Trophoblast cell (in vitro differentiated cells and primary cell): ENCODE results near the gene RPA1.

Source experiments
- DNase-seq, 2 donors: peaks; one replicate each; pipeline ENCODE4 v3.0.0-alpha.2; 2016
- H2AFZ ChIP-seq: 2 replicates; pipeline ENCODE4 v1.6.1; 2013; ENCODE audit warnings: low read length, moderate library complexity, mild to moderate bottlenecking; ENCODE audit not compliant: insufficient read depth, poor library complexity
- H2AK5ac ChIP-seq: 2 replicates; pipeline ENCODE4 v1.6.1; 2013; ENCODE audit warnings: mild to moderate bottlenecking, low read length
- H2BK120ac ChIP-seq: 2 replicates; pipeline ENCODE4 v1.6.1; 2013; ENCODE audit warnings: low read length, mild to moderate bottlenecking, moderate library complexity; ENCODE audit not compliant: insufficient read depth, poor library complexity
- H2BK12ac ChIP-seq: 2 replicates; pipeline ENCODE4 v1.6.1; 2013; ENCODE audit warnings: mild to moderate bottlenecking, low read length, moderate library complexity
- H2BK5ac ChIP-seq: 2 replicates; pipeline ENCODE4 v1.6.1; 2013; ENCODE audit warnings: low read length, low read depth, moderate library complexity, mild to moderate bottlenecking; ENCODE audit not compliant: poor library complexity
- H3K14ac ChIP-seq: 2 replicates; pipeline ENCODE4 v1.6.1; 2013; ENCODE audit warnings: mild to moderate bottlenecking, low read length
- H3K18ac ChIP-seq: 2 replicates; pipeline ENCODE4 v1.6.1; 2013; ENCODE audit warnings: mild to moderate bottlenecking, low read length
- H3K23ac ChIP-seq: 2 replicates; pipeline ENCODE4 v1.6.1; 2013; ENCODE audit warnings: low read length
- H3K27ac ChIP-seq: 2 replicates; pipeline ENCODE4 v1.5.1; 2013; ENCODE audit warnings: low read depth, mild to moderate bottlenecking, inconsistent platforms, low read length, moderate library complexity
- H3K27me3 ChIP-seq: 2 replicates; pipeline ENCODE4 v1.6.1; 2013; ENCODE audit warnings: inconsistent platforms, mild to moderate bottlenecking, low read length, moderate library complexity; ENCODE audit not compliant: insufficient read depth
- H3K36me3 ChIP-seq, 2 experiments: 1 replicate in 1 of 2; 2 replicates in 1 of 2; pipeline ENCODE4 v1.6.1; 2013; ENCODE audit warnings: low read length in 2 of 2, mild to moderate bottlenecking in 2 of 2, moderate library complexity in 1 of 2; ENCODE audit not compliant: insufficient read depth in 2 of 2, control insufficient read depth in 1 of 2
- H3K4ac ChIP-seq: 2 replicates; pipeline ENCODE4 v1.6.1; 2013; ENCODE audit warnings: low read depth, mild to moderate bottlenecking, low read length, moderate library complexity
- H3K4me1 ChIP-seq, 2 experiments: 1 replicate in 1 of 2; 2 replicates in 1 of 2; pipeline ENCODE4 v1.6.1; 2013; ENCODE audit warnings: low read length in 2 of 2, mild to moderate bottlenecking in 2 of 2, moderate library complexity in 1 of 2; ENCODE audit not compliant: insufficient read depth in 2 of 2, control insufficient read depth in 1 of 2
- H3K4me2 ChIP-seq: 2 replicates; pipeline ENCODE4 v1.6.1; 2013; ENCODE audit warnings: inconsistent platforms, mild to moderate bottlenecking, low read length, moderate library complexity
- H3K4me3 ChIP-seq: 2 replicates; pipeline ENCODE4 v1.5.1; 2013; ENCODE audit warnings: mild to moderate bottlenecking, low read depth, low read length, inconsistent platforms
- H3K79me1 ChIP-seq: one replicate; pipeline ENCODE4 v1.6.1; 2013; ENCODE audit warnings: low read length
- H3K79me2 ChIP-seq: 2 replicates; pipeline ENCODE4 v1.6.1; 2013; ENCODE audit warnings: low read length, mild to moderate bottlenecking; ENCODE audit not compliant: control insufficient read depth, insufficient read depth, poor library complexity
- H3K9ac ChIP-seq: 2 replicates; pipeline ENCODE4 v1.6.1; 2013; ENCODE audit warnings: mild to moderate bottlenecking, low read length
- H3K9me3 ChIP-seq: 2 replicates; pipeline ENCODE4 v1.6.1; 2013; ENCODE audit warnings: low read depth, mild to moderate bottlenecking, control low read depth, inconsistent platforms, low read length; ENCODE audit not compliant: insufficient read depth
- H4K12ac ChIP-seq: 2 replicates; pipeline ENCODE4 v1.6.1; 2013; ENCODE audit warnings: low read depth, mild to moderate bottlenecking, low read length, moderate library complexity
- H4K8ac ChIP-seq: 2 replicates; pipeline ENCODE4 v1.6.1; 2013; ENCODE audit warnings: low read depth, mild to moderate bottlenecking, low read length, moderate library complexity
- H4K91ac ChIP-seq: one replicate; pipeline ENCODE4 v1.6.1; 2013; ENCODE audit warnings: low read depth, mild to moderate bottlenecking, low read length, moderate library complexity
- WGBS: extraction: QIAGEN DNeasy Blood & Tissue Kit; methylation state at CpG from one replicate; pipeline ENCODE4 v1.1.7; 2013; ENCODE audit warnings: missing lambda C conversion rate; ENCODE audit not compliant: insufficient read length, insufficient coverage; ENCODE audit errors: extremely low coverage; 5-methylcytosine and 5-hydroxymethylcytosine counted together

Gene RPA1

DNA sequence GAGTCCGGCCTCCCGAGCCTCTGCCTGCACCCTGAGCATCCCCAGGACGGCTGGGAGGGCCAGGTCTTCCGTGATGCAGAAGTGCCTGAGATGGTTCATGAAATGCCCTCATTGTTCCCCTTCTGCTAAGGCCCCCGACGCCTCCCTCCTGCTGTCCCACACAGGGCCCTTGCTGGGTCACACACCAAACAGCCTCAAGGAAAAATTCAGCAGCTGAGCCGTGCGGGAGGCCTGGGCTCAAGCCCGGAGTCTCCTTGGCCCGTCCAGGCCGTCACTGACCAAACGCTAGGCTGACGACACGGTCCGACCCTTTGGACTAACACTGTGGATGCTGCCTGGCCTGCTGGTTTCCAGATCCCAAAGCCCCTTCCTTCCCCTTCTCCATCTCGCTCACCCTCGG is 105.1 kb downstream of the RPA1 start:
- Histone ChIP-seq H3K36me3 (no peaks in the 10 kb centered on the region), H3K9ac (no peak overlapping the region), H4K12ac (no peak overlapping the region), H4K91ac (no peak overlapping the region), H3K79me2 (no peaks in the 10 kb centered on the region), H2AFZ (no peak overlapping the region), H3K4ac (no peak overlapping the region), H3K4me3 (no peak overlapping the region), H3K4me2 (no peak overlapping the region), H3K18ac (no peak overlapping the region), H3K9me3 (peaks cover 1% of the 10 kb centered on the region), H2AK5ac (no peak overlapping the region), H3K27ac (no peak overlapping the region), H3K27me3 (no peaks in the 10 kb centered on the region), H2BK5ac (no peak overlapping the region), H2BK120ac (no peak overlapping the region), H2BK12ac (no peak overlapping the region), H4K8ac (no peak overlapping the region), H3K23ac (no peak overlapping the region), H3K14ac (no peak overlapping the region), H3K79me1 (no peaks in the 10 kb centered on the region), H3K4me1 (no peaks in the 10 kb centered on the region)
- WGBS = no CpG with 5 or more reads among the region's 17 CpGs
- no peak for DNase-seq

DNA sequence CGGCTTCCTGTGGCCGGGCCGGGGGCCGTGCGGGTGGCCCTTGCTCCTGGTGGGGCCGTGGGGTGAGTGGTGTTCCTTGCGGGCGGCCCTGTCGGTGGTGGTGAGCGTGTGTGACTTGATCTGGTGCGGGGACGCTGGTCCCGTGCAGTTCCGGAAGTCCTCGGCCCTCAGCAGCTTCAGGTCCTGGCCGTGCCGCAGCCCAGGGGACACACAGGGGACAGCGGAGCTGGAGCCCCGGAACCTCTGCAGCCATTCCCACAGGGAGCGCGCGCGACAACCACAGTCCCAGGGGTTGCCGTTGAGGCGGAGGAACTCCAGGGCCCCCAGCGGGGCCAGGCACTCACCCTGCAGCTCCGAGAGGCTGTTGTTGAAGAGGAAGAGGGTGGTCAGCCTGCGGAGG is 107.0 kb downstream of the RPA1 start:
- H3K18ac ChIP-seq = no peak overlapping the region
- H3K4me1 ChIP-seq = no peaks in the 10 kb centered on the region
- no peak overlapping the region for H2BK120ac ChIP-seq
- H4K91ac ChIP-seq = no peak overlapping the region
- no peak overlapping the region for H3K9ac ChIP-seq
- H2BK5ac ChIP-seq = no peak overlapping the region
- H3K23ac ChIP-seq = no peak overlapping the region
- H3K36me3 ChIP-seq = no peaks in the 10 kb centered on the region
- no peaks in the 10 kb centered on the region for H3K79me1 ChIP-seq
- H3K27me3 ChIP-seq = no peaks in the 10 kb centered on the region
- H3K79me2 ChIP-seq = no peaks in the 10 kb centered on the region
- no peak overlapping the region for H3K14ac ChIP-seq
- WGBS = no CpG with 5 or more reads among the region's 28 CpGs
- peaks cover 1% of the 10 kb centered on the region for H3K9me3 ChIP-seq
- DNase-seq = no peak
- H3K4me2 ChIP-seq = no peak overlapping the region
- no peak overlapping the region for H3K4ac ChIP-seq
- H3K4me3 ChIP-seq = no peak overlapping the region
- no peak overlapping the region for H4K12ac ChIP-seq
- H2AK5ac ChIP-seq = no peak overlapping the region
- H2AFZ ChIP-seq = no peak overlapping the region
- no peak overlapping the region for H4K8ac ChIP-seq
- H2BK12ac ChIP-seq = no peak overlapping the region
- H3K27ac ChIP-seq = no peak overlapping the region

DNA sequence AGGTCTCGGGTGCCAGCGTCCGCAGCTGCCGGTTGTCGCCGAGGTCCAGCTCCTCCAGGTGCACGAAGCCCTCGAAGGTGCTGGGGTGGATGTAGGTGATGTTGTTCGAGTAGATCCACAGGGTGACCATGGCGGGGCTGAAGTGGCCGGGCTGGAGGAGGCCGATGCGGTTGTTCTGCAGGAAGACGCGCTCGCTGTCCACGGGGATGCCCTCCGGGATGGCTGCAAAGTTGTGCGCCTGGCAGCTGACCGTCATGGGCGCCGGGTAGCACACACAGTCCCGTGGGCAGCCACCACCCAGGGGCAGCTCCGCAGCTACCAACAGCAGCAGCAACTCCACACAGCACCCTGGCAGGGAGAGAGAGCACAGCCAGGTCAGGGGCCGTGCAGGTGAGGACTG is 107.7 kb downstream of the RPA1 start:
- Histone ChIP-seq H3K4me2 (no peak overlapping the region), H3K27me3 (no peaks in the 10 kb centered on the region), H3K79me1 (no peaks in the 10 kb centered on the region), H3K79me2 (no peaks in the 10 kb centered on the region), H2BK5ac (no peak overlapping the region), H3K23ac (no peak overlapping the region), H4K12ac (no peak overlapping the region), H3K4me1 (no peaks in the 10 kb centered on the region), H2AK5ac (no peak overlapping the region), H3K4ac (no peak overlapping the region), H3K14ac (no peak overlapping the region), H2AFZ (no peak overlapping the region), H3K4me3 (no peak overlapping the region), H3K27ac (no peak overlapping the region), H3K9me3 (peaks cover 1% of the 10 kb centered on the region), H2BK12ac (no peak overlapping the region), H3K36me3 (no peaks in the 10 kb centered on the region), H2BK120ac (no peak overlapping the region), H3K18ac (no peak overlapping the region), H4K91ac (no peak overlapping the region), H4K8ac (no peak overlapping the region), H3K9ac (no peak overlapping the region)
- WGBS = no CpG with 5 or more reads among the region's 25 CpGs
- DNase-seq = no peak

DNA sequence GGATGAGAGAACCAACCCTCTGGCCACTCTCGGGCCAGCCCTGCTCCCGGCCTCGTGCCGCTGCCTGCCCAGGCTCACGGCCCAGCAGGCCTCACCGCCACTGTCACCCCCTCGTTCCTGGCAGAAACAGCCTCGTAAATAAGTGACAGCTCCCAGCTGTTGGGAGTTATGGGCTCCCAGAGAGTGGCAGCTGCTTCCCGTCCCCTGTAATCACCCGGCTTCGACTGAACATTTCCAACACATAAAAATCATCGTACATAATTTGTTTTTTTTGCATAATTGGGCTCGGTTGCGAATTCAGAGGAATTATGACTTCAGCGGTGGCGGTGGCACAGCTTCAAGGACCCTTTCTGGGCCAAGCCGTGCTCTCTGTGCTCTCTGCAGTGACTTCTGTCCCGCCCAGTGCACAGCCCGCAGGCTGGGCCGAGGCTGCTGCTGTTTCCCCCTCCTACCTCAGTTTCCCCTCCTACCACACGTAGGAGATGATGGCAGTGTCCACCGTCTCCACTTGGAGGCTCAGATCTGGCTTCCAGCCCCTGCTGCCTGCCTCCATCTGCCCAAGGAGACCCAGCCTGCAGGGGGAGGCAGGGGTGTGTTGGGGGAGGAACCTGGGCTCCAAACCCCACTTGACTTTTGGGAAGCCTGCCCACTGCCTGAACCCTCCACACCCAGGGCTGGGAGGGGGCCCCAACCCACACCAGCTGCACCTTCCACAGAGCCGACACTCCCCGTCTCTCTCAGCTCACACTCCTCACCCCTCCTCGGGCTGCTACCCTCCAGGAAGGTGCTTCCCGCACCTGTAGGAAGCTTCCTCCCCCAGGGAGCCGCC is 110.4 kb downstream of the RPA1 start:
- H2AK5ac ChIP-seq = no peak overlapping the region
- H3K79me2 ChIP-seq = no peaks in the 10 kb centered on the region
- H3K4me2 ChIP-seq = no peak overlapping the region
- no peak overlapping the region for H3K14ac ChIP-seq
- H2BK5ac ChIP-seq = no peak overlapping the region
- no peaks in the 10 kb centered on the region for H3K4me1 ChIP-seq
- H4K91ac ChIP-seq = no peak overlapping the region
- no peaks in the 10 kb centered on the region for H3K27me3 ChIP-seq
- no peak overlapping the region for H4K12ac ChIP-seq
- H3K36me3 ChIP-seq = no peaks in the 10 kb centered on the region
- WGBS = no CpG with 5 or more reads among the region's 27 CpGs
- no peak overlapping the region for H3K9ac ChIP-seq
- no peak overlapping the region for H2BK120ac ChIP-seq
- H3K27ac ChIP-seq = no peak overlapping the region
- no peaks in the 10 kb centered on the region for H3K79me1 ChIP-seq
- no peak overlapping the region for H3K4me3 ChIP-seq
- no peak overlapping the region for H2BK12ac ChIP-seq
- no peak for DNase-seq
- no peak overlapping the region for H3K18ac ChIP-seq
- H3K9me3 ChIP-seq = peaks cover 1% of the 10 kb centered on the region
- H2AFZ ChIP-seq = no peak overlapping the region
- no peak overlapping the region for H3K4ac ChIP-seq
- no peak overlapping the region for H3K23ac ChIP-seq
- H4K8ac ChIP-seq = no peak overlapping the region
